Keratinocyte (primary cell): ENCODE measurements around the gene DCHS1.

Experiments used
- EZH2 ChIP-seq: IDR thresholded peaks from one replicate; pipeline ENCODE4 v1.6.1; 2012; ENCODE audit warnings: inconsistent platforms, mild to moderate bottlenecking, low read length, moderate library complexity
- TF ChIP-seq, protein P1 (sequence below), 3 experiments: IDR thresholded peaks in 1 of 3; conservative IDR thresholded peaks in 1 of 3; optimal IDR thresholded peaks in 1 of 3; 2 replicates in 2 of 3; 3 replicates in 1 of 3; pipeline versions ENCODE3 to v1.5.1; 2011; ENCODE audit warnings: low read length in 3 of 3, mild to moderate bottlenecking in 3 of 3, moderate library complexity in 2 of 3, control low read depth in 1 of 3, inconsistent platforms in 1 of 3; ENCODE audit not compliant: insufficient read depth in 2 of 3; ENCODE audit errors: extremely low read depth in 1 of 3

DNA sequence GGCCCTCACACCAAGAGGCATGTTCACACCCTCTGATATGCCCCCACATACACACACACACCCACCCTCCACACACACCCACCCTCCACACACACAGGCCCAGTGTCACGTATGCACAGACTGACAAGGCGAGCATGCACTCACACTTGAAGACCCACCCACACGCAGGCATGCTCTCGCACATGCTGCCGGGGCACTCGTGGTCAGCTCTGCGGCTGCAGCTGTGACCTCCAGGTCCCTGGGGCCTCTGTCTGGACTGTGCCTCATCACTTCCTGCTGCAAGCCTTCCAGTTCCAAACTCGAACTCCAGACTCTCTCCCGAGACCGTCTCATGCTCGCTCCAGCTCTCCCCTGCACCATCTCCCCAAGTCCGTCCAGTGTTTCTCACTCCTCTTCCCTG, 9.5 kb downstream of the DCHS1 start:
- TF ChIP-seq, protein P1, sequence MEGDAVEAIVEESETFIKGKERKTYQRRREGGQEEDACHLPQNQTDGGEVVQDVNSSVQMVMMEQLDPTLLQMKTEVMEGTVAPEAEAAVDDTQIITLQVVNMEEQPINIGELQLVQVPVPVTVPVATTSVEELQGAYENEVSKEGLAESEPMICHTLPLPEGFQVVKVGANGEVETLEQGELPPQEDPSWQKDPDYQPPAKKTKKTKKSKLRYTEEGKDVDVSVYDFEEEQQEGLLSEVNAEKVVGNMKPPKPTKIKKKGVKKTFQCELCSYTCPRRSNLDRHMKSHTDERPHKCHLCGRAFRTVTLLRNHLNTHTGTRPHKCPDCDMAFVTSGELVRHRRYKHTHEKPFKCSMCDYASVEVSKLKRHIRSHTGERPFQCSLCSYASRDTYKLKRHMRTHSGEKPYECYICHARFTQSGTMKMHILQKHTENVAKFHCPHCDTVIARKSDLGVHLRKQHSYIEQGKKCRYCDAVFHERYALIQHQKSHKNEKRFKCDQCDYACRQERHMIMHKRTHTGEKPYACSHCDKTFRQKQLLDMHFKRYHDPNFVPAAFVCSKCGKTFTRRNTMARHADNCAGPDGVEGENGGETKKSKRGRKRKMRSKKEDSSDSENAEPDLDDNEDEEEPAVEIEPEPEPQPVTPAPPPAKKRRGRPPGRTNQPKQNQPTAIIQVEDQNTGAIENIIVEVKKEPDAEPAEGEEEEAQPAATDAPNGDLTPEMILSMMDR (optimal IDR thresholded peaks at IDR 0.05 in 1 of 3, IDR thresholded peaks at IDR 0.05 in 1 of 3, conservative IDR thresholded peaks at IDR 0.05 in 1 of 3; ENCODE audit: extremely low read depth in 1 of 3, insufficient read depth in 2 of 3, low read length in 3 of 3), result no peak
- TF ChIP-seq EZH2, result no peak
